Ascending aorta (tissue), 2 donors: ENCODE measurements around the gene PRMT7. TPM values are rescaled to one million over a fixed set of nuclear protein-coding genes. Genes with fewer than 3 reads are reported as not detected.

Experiments
- DNase-seq, 2 donors: peaks; one replicate each; pipeline ENCODE4 v3.0.0-alpha.2; 2019; ENCODE audit warnings: low spot score in 2 of 2
- H3K27ac ChIP-seq, 2 donors: fragments of 200-600 bp; sonication (generic); one replicate each; pipeline ENCODE4 v1.5.1; 2016 to 2017; ENCODE audit warnings: mild to moderate bottlenecking in 1 of 2
- H3K27me3 ChIP-seq: fragments of 200-600 bp; sonication (generic); one replicate; pipeline ENCODE4 v1.5.1; 2017
- H3K36me3 ChIP-seq, 2 donors: fragments of 200-600 bp; sonication (generic); one replicate each; pipeline ENCODE4 v1.5.1; 2016
- H3K4me1 ChIP-seq, 2 donors: fragments of 200-600 bp; sonication (generic); one replicate each; pipeline ENCODE4 v1.5.1; 2016 to 2017; ENCODE audit warnings: mild to moderate bottlenecking in 1 of 2
- H3K4me3 ChIP-seq, 2 donors: fragments of 200-600 bp; sonication (generic); one replicate each; pipeline ENCODE4 v1.5.1; 2016 to 2017; ENCODE audit warnings: mild to moderate bottlenecking in 1 of 2
- H3K9me3 ChIP-seq, 2 donors: fragments of 200-600 bp; sonication (generic); one replicate each; pipeline ENCODE4 v1.5.1; 2016
- intact Hi-C: fragments of 100-400 bp; cut with DNase I; formaldehyde crosslinking; loops from one replicate; pipeline ENCODE4 v1.15.1; 2023
- total RNA-seq: library from RNA; depleted of rRNA; stranded (reverse); fragments of >200 nt; gene quantifications from one replicate; pipeline ENCODE4 v1.1.0, GENCODE V29; 2016
- TF ChIP-seq, protein P1 (sequence below), 3 experiments: fragments of 200-600 bp in 2 of 3; fragments of 450-650 bp in 1 of 3; sonication (generic) in 2 of 3; IDR thresholded peaks; one replicate each; pipeline ENCODE4 v1.5.1; 2016 to 2019; ENCODE audit warnings: antibody characterized with exemption in 3 of 3, mild to moderate bottlenecking in 1 of 3, moderate library complexity in 1 of 3

PRMT7 gene
- total RNA-seq, 1 donor from 2014 or later, result 25.1 TPM

DNA sequence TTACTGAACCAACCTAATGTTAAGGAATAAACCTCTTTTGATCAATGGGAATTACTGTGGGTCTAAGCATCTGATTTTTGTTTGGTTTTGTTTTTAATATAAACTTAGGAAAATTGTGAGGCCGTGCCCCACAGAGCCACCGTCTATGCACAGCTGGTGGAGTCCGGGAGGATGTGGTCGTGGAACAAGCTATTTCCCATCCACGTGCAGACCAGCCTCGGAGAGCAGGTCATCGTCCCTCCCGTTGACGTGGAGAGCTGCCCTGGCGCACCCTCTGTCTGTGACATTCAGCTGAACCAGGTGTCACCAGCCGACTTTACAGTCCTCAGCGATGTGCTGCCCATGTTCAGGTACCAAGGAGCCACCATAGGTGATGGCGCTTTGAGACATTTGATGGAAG lies 28.4 kb downstream of the PRMT7 start:
- H3K4me1 ChIP-seq, result no peaks in the 10 kb centered on the region
- H3K9me3 ChIP-seq, result no peaks in the 10 kb centered on the region
- DNase-seq, result no peak
- no peaks in the 10 kb centered on the region for H3K27me3 ChIP-seq
- H3K27ac ChIP-seq, result no peak overlapping the region
- peaks cover 58 to 82% of the 10 kb centered on the region in 2 donors for H3K36me3 ChIP-seq
- TF ChIP-seq, protein P1, sequence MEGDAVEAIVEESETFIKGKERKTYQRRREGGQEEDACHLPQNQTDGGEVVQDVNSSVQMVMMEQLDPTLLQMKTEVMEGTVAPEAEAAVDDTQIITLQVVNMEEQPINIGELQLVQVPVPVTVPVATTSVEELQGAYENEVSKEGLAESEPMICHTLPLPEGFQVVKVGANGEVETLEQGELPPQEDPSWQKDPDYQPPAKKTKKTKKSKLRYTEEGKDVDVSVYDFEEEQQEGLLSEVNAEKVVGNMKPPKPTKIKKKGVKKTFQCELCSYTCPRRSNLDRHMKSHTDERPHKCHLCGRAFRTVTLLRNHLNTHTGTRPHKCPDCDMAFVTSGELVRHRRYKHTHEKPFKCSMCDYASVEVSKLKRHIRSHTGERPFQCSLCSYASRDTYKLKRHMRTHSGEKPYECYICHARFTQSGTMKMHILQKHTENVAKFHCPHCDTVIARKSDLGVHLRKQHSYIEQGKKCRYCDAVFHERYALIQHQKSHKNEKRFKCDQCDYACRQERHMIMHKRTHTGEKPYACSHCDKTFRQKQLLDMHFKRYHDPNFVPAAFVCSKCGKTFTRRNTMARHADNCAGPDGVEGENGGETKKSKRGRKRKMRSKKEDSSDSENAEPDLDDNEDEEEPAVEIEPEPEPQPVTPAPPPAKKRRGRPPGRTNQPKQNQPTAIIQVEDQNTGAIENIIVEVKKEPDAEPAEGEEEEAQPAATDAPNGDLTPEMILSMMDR (IDR thresholded peaks at IDR 0.05), result no peak
- H3K4me3 ChIP-seq, result no peak overlapping the region
- intact Hi-C loops, result no loop called here

DNA sequence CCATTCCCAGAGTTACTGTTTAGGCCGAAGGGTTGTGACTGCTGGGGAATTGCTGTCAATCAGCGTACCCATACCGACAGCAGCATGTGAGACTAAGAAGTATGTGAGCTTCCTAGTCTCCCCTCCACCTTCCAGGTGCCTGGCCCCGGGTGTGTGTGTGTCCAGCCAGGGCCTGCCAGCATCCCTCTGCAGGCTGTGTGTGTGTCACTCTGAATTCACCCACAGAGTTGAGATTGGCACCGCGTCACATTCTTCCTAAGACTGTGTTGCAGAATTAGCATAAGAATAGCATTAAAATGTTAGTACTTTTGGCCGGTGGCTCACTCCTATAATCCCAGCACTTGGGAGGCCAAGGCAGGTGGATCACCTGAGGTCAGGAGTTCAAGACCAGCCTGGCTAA lies 31.8 kb downstream of the PRMT7 start:
- intact Hi-C loops, result no loop called here
- TF ChIP-seq, protein P1 (IDR thresholded peaks at IDR 0.05), result no peak
- DNase-seq, result no peak
- Histone ChIP-seq H3K9me3 (no peaks in the 10 kb centered on the region), H3K4me3 (no peak overlapping the region), H3K27ac (no peak overlapping the region), H3K27me3 (no peaks in the 10 kb centered on the region), H3K36me3 (peaks cover 63 to 82% of the 10 kb centered on the region in 2 donors), H3K4me1 (no peaks in the 10 kb centered on the region)

DNA sequence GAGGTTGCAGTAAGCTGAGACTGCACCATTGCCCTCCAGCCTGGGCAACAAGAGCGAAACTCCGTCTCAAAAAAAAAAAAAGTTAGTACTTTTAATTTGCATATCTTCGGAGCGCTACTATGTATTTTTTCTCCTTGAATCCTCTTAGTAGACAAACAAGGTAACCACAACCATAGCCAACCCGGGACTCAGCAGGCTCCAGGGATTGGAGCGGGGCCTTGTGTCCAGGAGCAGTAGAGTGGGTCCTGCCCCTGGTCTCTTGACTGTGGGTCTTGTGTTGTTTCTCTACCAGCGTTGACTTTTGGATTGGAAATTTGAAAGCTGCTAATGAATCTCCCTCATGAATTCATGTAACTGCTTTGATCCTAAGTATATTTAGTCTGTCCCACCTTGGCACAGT lies 32.3 kb downstream of the PRMT7 start:
- H3K4me3 ChIP-seq, result no peak overlapping the region
- no peak for DNase-seq
- no peak overlapping the region for H3K27ac ChIP-seq
- intact Hi-C loops, result no loop called here
- H3K4me1 ChIP-seq, result no peaks in the 10 kb centered on the region
- H3K9me3 ChIP-seq, result no peaks in the 10 kb centered on the region
- TF ChIP-seq, protein P1 (IDR thresholded peaks at IDR 0.05), result no peak
- no peaks in the 10 kb centered on the region for H3K27me3 ChIP-seq
- H3K36me3 ChIP-seq, result peaks cover 63 to 82% of the 10 kb centered on the region in 2 donors

DNA sequence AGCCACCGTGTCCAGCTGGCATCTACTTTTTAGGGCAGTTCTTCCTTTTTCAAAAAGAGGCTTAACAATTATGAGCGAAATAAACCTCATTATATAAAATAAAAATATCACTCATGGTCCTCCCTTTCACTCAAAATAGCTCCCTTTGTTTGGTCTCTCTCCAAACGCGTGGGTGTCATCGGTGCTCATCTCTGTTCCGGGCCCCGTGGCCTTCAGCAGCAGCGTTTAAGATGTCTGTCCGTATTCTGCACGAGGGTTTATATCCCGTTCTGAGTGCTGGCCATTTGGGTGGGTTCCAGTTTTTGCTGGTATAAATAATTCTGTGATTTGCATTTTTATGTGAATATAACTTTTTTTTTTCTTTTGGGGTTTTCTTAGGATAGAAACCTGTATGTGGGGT lies 33.4 kb downstream of the PRMT7 start:
- Histone ChIP-seq H3K36me3 (peaks cover 62 to 80% of the 10 kb centered on the region in 2 donors), H3K27ac (no peak overlapping the region), H3K27me3 (no peaks in the 10 kb centered on the region), H3K9me3 (no peaks in the 10 kb centered on the region), H3K4me3 (no peak overlapping the region), H3K4me1 (no peaks in the 10 kb centered on the region)
- TF ChIP-seq, protein P1 (IDR thresholded peaks at IDR 0.05), result no peak
- intact Hi-C loops, result no loop called here
- DNase-seq, result no peak

DNA sequence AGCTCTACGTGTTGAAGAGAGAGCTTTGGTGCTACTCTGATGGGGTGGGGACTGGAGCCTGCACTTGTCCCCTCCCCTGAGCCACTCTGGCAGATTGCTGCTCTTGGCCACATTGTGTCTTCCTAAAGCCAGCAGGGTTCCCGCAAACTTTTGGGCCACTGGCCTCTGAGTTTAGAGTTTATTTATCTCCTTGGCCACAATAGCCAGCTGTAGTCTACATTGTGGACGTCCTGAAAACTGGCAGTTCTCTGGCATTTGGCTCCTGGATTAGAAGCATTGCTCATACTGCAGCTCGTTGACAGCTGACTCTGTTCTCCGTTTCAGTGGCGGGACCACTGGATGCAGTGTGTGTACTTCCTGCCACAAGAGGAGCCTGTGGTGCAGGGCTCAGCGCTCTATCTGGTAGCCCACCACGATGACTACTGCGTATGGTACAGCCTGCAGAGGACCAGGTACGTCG lies 34.6 kb downstream of the PRMT7 start:
- H3K4me1 ChIP-seq, result no peaks in the 10 kb centered on the region
- no peak overlapping the region for H3K4me3 ChIP-seq
- intact Hi-C loops, result no loop called here
- TF ChIP-seq, protein P1 (IDR thresholded peaks at IDR 0.05), result no peak
- H3K27me3 ChIP-seq, result no peaks in the 10 kb centered on the region
- no peak for DNase-seq
- no peak overlapping the region for H3K27ac ChIP-seq
- H3K9me3 ChIP-seq, result no peaks in the 10 kb centered on the region
- H3K36me3 ChIP-seq, result peaks cover 58 to 78% of the 10 kb centered on the region in 2 donors
